GM12891 (cell line): Measurements from ENCODE around the gene INTS7.
A peak's percentile ranks its signal among the peaks of the same experiment; 100 is the strongest.

ENCODE experiments used
- DNase-seq: peaks from one replicate; pipeline ENCODE4 v3.0.0; 2011; ENCODE audit warnings: low spot score; ENCODE audit not compliant: insufficient read length
- FAIRE-seq: peaks from 2 replicates; lab custom pipeline; 2011; peaks lifted over from hg19 to GRCh38; lab: Jason Lieb, UNC
- PAX5 ChIP-seq: IDR thresholded peaks from 2 replicates; pipeline ENCODE4 v1.6.1; 2011; ENCODE audit warnings: low read length, moderate library complexity, mild to moderate bottlenecking; ENCODE audit not compliant: insufficient read depth, severe bottlenecking
- POLR2A ChIP-seq: IDR thresholded peaks from 2 replicates; pipeline ENCODE4 v1.6.1; 2011; ENCODE audit warnings: low read depth, low read length, control low read depth
- POLR2AphosphoS5 ChIP-seq: IDR thresholded peaks from 2 replicates; pipeline ENCODE4 v1.6.1; 2011; ENCODE audit warnings: low read depth, low read length, control low read depth
- POU2F2 ChIP-seq: IDR thresholded peaks from 2 replicates; pipeline ENCODE4 v1.6.1; 2011; ENCODE audit warnings: low read depth, mild to moderate bottlenecking, control low read depth, low read length, moderate library complexity
- SPI1 ChIP-seq: IDR thresholded peaks from 2 replicates; pipeline ENCODE4 v1.6.1; 2011; ENCODE audit warnings: low read depth, low read length, control low read depth
- TAF1 ChIP-seq: IDR thresholded peaks from 2 replicates; pipeline ENCODE4 v1.6.1; 2011; ENCODE audit warnings: low read depth, low read length, control low read depth

Gene INTS7

DNA sequence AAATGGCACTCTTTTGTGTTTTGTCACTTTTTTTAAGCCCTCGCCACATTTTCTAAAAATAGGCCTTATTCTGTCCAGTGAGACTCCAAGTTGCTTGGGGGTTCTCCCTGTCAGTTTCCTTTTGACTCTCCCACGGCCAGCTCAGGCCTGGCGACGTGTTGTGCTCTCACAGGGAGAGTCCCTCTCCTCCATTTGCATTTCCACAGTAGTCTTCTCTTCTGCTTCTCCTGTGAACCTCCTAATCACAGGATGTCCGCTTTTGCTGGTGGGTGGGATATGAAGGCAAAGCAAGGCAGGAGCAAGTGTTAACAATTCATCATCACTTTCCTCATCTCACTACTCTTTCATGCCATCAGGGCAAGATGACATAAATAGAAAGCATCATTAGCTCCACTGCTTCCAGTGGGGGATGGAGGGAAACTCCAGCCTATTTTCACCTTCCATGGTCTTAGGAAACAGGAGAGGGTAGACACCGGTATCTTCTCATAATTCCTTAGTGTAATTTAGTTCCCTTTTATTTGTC is 99.8 kb downstream of the INTS7 start:
- peak; percentile 94 for FAIRE-seq
- TF ChIP-seq POU2F2 = peak; percentile 99
- peak; percentile 49 for TF ChIP-seq SPI1
- TF ChIP-seq POLR2A = no peak
- no peak for TF ChIP-seq PAX5
- TF ChIP-seq POLR2AphosphoS5 = no peak
- no peak for TF ChIP-seq TAF1

DNA sequence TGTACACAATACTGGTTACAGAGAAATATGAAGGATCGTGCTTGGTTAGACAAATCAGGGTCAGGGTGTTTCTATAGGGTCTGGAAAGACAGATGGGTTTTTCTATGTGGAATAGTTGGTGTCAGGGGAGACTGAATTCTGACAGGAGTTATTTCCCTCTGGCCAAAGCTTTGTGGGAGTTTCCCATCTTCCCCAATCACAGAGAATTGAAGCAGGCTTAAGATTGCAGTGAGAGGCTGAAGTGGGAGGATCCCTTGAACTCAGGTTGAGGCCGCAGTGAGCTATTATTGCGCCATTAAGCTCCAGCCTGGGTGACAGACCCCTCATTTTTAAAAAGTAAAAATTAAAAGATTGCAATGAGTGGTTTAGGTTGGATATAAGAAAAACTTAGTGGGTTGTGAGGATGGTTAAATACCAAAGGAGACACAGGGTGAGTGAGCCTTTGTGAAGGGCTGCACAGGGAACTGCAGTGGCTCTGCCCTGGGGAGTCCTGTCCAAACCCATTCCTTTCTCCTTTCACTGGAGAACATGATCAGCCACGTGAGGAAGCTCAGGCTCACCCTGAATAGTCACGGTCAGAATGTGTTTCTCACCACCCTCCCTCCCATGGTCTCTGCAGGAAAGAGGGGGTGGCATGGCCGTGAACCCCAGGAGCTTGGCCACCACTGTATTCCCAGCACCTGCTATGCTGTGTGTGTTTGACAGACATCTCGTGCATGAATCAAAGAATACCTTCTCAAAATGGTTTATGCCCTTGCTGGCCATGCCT is 101.2 kb downstream of the INTS7 start:
- TF ChIP-seq TAF1 (no peak), POLR2AphosphoS5 (no peak), SPI1 (no peak), POLR2A (no peak), PAX5 (no peak), POU2F2 (no peak)
- peak; percentile 92 for FAIRE-seq
- no peak for DNase-seq

More for the DNA sequence above, 99.8 kb downstream of the INTS7 start:
- peak; percentile 40 for DNase-seq

DNA sequence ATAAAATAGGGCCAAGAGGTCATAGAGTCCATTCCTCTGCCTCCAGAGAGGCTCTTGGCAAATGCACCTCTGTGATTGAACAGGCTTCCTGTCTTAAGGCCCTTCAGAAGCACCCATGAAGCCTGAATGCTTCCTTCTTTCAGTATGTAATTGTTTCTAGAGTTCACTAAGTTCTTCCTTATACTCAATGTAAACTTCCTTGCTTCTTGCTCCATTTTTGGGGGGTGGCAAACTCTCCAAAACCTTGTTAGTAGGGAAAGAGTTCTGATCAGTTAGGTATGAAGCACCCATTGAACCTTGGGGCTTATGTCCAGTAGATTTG is 102.5 kb downstream of the INTS7 start:
- TF ChIP-seq POLR2A = no peak
- no peak for DNase-seq
- FAIRE-seq = peak; percentile 71

DNA sequence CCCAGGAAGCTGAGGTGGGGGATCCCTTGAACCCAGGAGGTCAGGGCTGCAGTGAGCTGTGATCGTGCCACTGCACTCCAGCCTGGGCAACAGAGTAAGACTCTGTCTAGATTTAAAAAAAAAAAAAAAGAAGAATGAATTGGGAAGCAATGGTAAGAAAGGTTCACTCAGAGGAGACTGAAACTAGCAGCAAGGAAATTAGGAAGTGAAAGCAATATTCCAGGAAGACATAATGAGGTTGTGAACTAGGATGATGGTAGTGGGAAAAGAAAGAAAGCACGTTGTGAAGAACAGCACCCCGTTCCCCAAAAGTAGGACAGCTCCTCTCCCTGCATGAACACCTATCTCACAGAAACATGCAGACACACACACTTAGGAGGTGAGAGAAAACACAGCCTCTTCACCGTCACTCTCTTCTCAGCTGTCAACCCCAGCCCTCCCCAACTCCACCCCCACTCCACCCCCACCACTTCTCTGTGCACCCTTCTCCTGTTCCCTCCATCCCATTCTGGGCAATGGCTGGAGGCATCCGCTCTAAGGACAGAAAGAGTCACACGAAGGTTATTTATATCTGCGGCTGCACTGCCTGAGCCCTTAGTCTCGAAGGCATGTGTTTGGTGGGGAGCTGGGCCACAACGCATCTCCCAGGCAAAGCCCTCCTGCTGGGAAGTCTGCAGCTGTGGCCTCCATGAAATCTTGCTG is 103.0 kb downstream of the INTS7 start:
- DNase-seq = no peak
- FAIRE-seq = no peak
- TF ChIP-seq PAX5 (no peak), TAF1 (no peak), POLR2A (no peak), POU2F2 (no peak), SPI1 (peak; percentile 48; the same call in 1 of the 2 replicates)

- FAIRE-seq (no peak), DNase-seq (no peak)
- no peak for TF ChIP-seq PAX5
- TF ChIP-seq POLR2AphosphoS5 = no peak
- no peak for TF ChIP-seq SPI1
- no peak for TF ChIP-seq TAF1
- TF ChIP-seq POU2F2 = no peak
- TF ChIP-seq POLR2A = no peak
Measured at GRCh38 chr1:211929683-211930082, 105.7 kb downstream of the INTS7 start.

GRCh38 chr1:211928993-211929637 is 106.2 kb downstream of the INTS7 start:
- TF ChIP-seq PAX5 (no peak), POLR2A (no peak), POU2F2 (no peak), TAF1 (no peak), SPI1 (no peak), POLR2AphosphoS5 (no peak)
- FAIRE-seq (no peak), DNase-seq (no peak)

DNA sequence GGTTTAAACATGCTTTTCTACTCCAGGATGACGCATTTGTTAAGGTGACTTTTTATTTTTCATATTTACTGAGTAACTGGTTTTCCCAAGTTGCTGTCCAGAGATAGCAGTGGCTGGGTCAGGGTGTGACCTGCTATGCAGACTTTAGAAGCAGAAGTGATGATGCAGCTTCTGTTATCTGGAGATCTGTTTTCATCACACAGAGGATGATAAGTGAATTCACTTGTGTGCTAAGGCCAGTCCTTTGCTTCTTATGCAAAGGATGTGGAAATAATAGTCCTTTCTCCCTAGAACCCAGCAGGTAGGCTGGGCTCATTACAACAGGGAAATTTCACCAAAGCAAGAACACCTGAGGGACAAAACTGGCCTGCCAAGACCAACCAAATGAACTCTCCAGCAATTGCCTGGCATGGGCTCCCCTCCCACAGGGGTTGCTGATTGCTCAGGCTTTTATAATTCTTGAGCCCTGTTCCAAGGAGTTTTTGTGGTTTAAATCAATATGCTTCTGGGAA is 107.0 kb downstream of the INTS7 start:
- no peak for FAIRE-seq
- DNase-seq = no peak
- no peak for TF ChIP-seq SPI1
- no peak for TF ChIP-seq POU2F2
- no peak for TF ChIP-seq POLR2AphosphoS5
- TF ChIP-seq POLR2A = no peak
- TF ChIP-seq TAF1 = no peak
- no peak for TF ChIP-seq PAX5

DNA sequence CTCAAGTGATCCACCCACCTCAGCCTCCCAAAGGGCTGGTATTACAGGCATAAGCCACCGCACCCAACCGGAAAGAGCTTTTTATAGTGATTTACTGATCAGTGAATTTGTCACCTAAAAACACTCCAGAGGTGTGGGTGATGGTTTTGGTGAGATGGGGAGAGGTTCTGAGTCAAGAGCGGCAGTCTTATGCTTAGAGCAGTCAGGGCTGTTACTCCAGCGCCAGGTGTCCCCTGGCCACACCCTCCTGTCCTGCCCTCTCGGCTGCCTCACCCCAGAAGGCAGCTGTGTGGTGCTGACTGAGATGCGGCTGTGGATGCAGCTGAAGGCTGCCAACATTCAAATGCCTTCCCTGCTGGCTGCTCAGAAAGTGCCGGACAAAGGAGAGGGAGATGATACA is 110.3 kb downstream of the INTS7 start:
- FAIRE-seq = no peak
- TF ChIP-seq TAF1 = no peak
- no peak for TF ChIP-seq PAX5
- no peak for TF ChIP-seq POU2F2
- TF ChIP-seq POLR2A = no peak
- no peak for TF ChIP-seq POLR2AphosphoS5
- TF ChIP-seq SPI1 = no peak
- DNase-seq = no peak

DNA sequence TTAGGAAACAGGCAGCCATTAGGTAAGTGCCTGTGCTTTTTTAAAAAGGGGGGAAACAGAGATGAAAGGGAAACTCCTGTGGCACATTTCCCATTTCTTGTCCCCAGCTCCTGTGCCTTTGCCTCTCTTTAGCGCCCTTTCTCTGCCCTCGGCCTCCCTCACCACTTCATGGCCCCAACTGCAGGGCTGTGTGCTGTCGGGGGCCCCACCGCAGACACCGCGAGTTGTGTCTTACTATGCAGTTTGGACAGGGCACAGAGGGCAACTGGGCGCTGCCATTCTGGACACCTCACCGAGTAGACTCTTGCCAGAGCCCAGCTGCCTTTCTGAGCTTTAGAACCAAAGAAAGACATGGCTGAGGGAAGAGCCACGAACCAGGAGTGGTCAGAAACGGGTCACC is 111.1 kb downstream of the INTS7 start:
- DNase-seq (no peak), FAIRE-seq (no peak)
- no peak for TF ChIP-seq SPI1
- no peak for TF ChIP-seq POU2F2
- no peak for TF ChIP-seq POLR2A
- no peak for TF ChIP-seq TAF1
- TF ChIP-seq POLR2AphosphoS5 = no peak
- TF ChIP-seq PAX5 = no peak
